Upper lobe of left lung (tissue), 4 donors: Measurements from ENCODE around the gene SLC25A31.
A peak's percentile ranks its signal among the peaks of the same experiment; 100 is the strongest.

Source experiments
- POLR2A ChIP-seq, 4 donors: fragments of 450-650 bp; IDR thresholded peaks; one replicate each; pipeline ENCODE4 v1.5.1; 2016 to 2017; ENCODE audit warnings: antibody characterized with exemption in 4 of 4, mild to moderate bottlenecking in 2 of 4
- TF ChIP-seq, protein P1 (sequence below), 6 experiments: fragments of 450-650 bp in 4 of 6; fragments of 200-600 bp in 2 of 6; sonication (generic) in 2 of 6; IDR thresholded peaks; one replicate each; pipeline ENCODE4 v1.5.1; 2016 to 2019; ENCODE audit warnings: antibody characterized with exemption in 6 of 6

GRCh38 chr4:127788517-127788916 lies 58.3 kb downstream of the SLC25A31 start:
- no peak for TF ChIP-seq POLR2A (IDR thresholded peaks at IDR 0.05)
- TF ChIP-seq, protein P1, sequence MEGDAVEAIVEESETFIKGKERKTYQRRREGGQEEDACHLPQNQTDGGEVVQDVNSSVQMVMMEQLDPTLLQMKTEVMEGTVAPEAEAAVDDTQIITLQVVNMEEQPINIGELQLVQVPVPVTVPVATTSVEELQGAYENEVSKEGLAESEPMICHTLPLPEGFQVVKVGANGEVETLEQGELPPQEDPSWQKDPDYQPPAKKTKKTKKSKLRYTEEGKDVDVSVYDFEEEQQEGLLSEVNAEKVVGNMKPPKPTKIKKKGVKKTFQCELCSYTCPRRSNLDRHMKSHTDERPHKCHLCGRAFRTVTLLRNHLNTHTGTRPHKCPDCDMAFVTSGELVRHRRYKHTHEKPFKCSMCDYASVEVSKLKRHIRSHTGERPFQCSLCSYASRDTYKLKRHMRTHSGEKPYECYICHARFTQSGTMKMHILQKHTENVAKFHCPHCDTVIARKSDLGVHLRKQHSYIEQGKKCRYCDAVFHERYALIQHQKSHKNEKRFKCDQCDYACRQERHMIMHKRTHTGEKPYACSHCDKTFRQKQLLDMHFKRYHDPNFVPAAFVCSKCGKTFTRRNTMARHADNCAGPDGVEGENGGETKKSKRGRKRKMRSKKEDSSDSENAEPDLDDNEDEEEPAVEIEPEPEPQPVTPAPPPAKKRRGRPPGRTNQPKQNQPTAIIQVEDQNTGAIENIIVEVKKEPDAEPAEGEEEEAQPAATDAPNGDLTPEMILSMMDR (IDR thresholded peaks at IDR 0.05) = peak in 2 of 6 experiments; percentile 6 to 16
